HG03565 (cell line): ENCODE data around the gene CACNA1C.
A peak's percentile ranks its signal among the peaks of the same experiment; 100 is the strongest.

Experiments used
- ATAC-seq: cut with Tn5 transposase; IDR thresholded peaks from one replicate; pipeline ENCODE4 v1.9.1; 2021; ENCODE audit warnings: mild to moderate bottlenecking, moderate library complexity; ENCODE audit not compliant: unreplicated experiment

Gene CACNA1C

GRCh38 chr12:2052826-2053678, at the start of gene CACNA1C:
TSS of gene CACNA1C (plus strand) at chr12:2052987. CDS start at chr12:2053563, 576 bp downstream.
- ATAC-seq: no peak

GRCh38 chr12:2003676-2004112, 49.1 kb upstream of the CACNA1C start:
- ATAC-seq: no peak

DNA sequence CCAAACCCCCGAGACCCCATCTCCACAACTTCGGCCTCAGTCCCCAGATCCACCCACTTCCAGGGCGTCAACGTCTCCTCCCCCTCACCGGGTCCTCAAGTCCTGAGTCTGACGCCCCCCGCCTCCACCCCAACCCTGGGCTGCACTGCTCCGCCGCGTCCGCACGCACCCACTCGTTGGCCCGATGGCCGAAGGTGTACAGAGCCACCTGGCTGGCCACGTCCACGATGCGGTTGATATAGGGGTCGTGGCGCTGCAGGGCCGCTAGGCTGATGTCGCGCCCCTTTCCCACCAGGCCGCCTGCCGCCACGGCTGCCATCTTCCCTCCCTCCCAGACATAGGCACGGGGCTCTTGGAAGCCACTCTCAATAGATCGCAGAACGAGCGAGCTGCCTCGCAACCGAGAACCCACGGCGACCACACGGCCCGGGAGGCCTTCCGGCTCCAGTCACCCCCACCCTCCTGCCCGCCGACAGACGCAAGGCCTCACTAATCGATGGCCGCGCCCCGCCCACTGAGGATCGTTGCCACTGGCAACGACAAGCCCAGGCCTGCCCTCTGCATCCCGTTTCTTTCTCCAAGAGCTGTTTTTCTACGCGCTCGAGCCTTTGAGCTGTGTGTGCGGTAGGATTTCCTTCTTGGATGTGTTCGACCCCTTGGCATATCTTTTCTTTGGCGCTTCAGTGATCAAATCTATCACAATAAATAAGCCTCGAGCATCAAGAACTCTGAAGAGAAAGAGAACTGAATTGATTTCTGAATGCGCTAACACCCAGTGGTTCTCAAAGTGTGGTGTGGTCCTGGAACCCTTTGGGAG, 48.5 kb upstream of the CACNA1C start, which contains the start of gene DCP1B:
Gene DCP1B, minus strand, starts transcription at position 345 of the 817 bp plus-strand sequence. Its CDS starts 26 bp downstream, at position 319.
- ATAC-seq: peak; percentile 85

- ATAC-seq: no peak
These were observed 44.1 kb upstream of the CACNA1C start for GRCh38 chr12:2008677-2009076.

GRCh38 chr12:2009623-2010022, 43.2 kb upstream of the CACNA1C start:
- no peak for ATAC-seq

GRCh38 chr12:2011643-2012607, 40.9 kb upstream of the CACNA1C start:
- no peak for ATAC-seq

DNA sequence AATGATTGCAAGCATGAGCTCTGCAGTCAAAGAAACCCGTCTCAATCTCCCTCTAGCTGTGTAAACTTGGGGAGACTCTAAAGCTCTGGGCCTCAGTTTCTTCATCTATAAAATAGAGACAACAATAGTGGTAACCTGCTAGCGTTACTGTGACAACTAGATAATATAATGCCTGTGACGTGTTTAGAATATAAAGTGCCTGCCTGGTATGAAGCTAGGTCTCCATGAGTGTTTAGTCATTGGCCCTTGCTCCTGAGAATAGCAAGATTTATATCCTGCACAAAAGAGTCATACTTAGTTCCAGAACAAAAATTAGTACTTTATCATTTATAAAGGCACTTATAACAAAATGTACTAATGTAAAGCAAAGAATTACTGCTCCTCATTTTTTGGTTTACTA, 39.7 kb upstream of the CACNA1C start:
- ATAC-seq: no peak

DNA sequence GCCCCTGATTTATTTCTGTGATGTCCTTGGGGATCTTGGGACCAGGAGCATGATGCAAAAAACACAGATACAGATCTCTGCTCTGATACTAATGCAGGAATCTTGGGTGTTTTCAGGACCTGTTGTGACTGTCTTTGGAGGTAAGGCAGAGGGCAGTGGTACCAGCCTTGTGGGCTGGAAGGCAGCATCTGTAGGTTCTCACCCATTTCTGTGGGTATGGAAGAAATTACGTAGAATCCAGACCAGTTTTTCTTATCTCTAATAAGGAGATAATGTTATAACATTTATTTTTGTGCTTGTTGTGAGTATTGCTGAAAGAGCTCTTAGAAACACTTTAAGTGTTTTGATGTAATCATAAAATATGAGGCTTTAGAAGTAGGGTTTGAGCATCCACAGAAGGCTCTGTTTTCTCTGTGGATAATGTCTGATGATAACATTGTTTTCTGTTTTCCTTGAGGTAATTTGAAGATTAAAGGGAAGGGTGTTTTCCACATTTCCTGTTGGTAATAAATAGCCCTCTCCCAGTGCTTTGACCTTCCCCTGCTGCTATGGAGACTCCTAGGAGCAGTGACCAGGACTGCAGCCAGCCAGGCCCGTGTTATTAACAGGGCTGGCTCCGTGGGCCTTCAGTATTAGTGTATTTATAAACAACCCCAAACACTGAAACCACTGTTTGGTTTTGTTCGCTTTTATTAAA, 39.1 kb upstream of the CACNA1C start:
- no peak for ATAC-seq

GRCh38 chr12:2014231-2014630, 38.6 kb upstream of the CACNA1C start:
- ATAC-seq: no peak

- no peak for ATAC-seq
These were observed 35.8 kb upstream of the CACNA1C start for GRCh38 chr12:2016862-2017545.

GRCh38 chr12:2017546-2018337, 35.0 kb upstream of the CACNA1C start:
- no peak for ATAC-seq

GRCh38 chr12:2018391-2018790, 34.4 kb upstream of the CACNA1C start:
- ATAC-seq: no peak

DNA sequence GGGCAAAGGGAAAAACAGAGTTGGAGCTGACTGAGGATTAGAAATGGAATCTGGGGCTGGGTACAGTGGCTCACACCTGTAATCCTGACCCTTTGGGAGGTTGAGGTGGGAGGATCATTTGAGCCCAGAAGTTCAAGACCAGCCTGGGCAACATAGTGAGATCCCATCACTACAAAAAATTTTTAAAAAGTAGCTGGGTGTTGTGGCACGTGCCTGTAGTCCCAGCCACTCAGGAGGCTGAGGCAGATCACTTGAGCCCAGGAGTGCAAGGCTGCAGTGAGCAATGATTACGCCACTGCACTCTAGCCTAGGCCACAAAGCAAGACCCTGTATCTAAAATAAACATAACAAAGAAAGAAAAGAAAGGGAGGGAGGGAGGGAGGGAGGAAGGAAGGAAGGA, 33.7 kb upstream of the CACNA1C start:
- ATAC-seq: no peak

DNA sequence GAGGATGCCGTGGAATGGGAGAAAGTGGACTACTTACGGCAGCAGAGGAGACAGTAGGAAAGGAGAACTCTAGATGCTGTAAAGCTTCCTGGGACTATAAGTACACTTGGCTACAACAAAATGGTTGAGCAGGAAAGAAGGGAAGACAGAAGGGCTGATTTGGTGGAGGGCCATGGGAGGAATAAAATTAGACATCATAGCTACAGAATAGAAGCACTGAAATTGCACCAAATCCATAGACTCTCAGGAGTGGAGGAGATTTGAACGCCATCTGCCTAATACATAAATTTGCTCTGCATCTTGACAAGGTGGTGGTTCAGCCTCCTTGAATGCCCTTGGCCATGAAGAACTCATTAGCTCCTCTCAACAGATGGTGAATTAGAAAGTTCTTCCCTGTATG, 32.3 kb upstream of the CACNA1C start:
- no peak for ATAC-seq

- no peak for ATAC-seq
These were observed 29.4 kb upstream of the CACNA1C start for GRCh38 chr12:2023365-2023764.

DNA sequence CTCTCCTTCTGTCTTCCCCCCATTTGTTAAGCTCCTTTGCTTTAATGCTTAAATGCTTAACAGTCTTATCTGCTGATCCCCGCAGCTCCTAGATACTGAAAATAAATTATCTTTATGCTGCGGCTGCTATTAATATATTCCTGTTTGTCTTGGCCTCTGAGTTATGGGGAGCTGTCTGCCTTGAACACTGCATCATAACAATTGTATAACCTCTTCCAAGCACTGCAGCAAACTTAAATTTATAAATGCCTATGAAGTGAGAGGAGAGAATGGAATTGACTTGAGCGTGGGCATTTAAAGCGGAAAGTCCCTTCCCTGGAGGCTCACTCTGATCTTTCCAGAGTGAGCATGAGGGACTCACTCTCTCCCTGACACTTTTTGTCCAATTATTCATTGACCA, 25.4 kb upstream of the CACNA1C start:
- no peak for ATAC-seq

DNA sequence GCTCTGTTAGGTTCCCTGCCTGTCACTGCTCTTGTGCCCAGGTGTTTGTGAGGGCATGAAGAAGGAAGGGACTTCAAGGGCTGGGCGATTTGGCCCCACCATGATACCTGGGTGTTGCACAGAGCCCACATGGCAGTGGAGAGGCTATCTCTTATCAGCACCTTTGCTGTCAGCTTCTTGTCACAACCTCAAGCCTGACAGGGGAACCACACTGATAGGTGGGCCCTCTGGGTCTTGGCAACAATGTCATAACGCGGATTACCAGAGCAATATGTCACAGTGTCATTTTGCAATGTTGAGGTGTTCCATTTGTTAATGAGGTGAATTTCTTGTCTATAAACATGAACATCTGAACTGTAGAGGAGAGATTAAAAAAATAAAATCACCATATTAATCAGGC, 22.9 kb upstream of the CACNA1C start:
- no peak for ATAC-seq

- no peak for ATAC-seq
These were observed 20.3 kb upstream of the CACNA1C start for GRCh38 chr12:2032506-2032905.
